Heart left ventricle (tissue), 13 donors: ENCODE results near the gene ATL2.

Source experiments
- POLR2A ChIP-seq, 2 donors: fragments of 450-650 bp; IDR thresholded peaks; one replicate each; pipeline ENCODE4 v1.6.1; 2017; ENCODE audit warnings: antibody characterized with exemption in 2 of 2, mild to moderate bottlenecking in 2 of 2, moderate library complexity in 2 of 2
- TF ChIP-seq, protein P1 (sequence below), 12 donors: fragments of 200-600 bp; sonication (generic) in 4 of 12; IDR thresholded peaks; one replicate each; pipeline versions ENCODE4 v1.5.0 to v1.8.0; 2018 to 2022; ENCODE audit warnings: antibody characterized with exemption in 12 of 12, mild to moderate bottlenecking in 5 of 12
- donor health status: ischemic (EF 13 %, LVEDD 7.1; RV severe dilation, severe dysfunction).
- donor health status: DM: no; HTN: yes; CAD: no.
- donor health status: DM: no; HTN: no; CAD: no.
- donor health status: ischemic (EF 25% LVEDD 6.9; RV normal size, moderate dysfunction).
- donor health status: ischemic (EF 25% LVEDD 5.7; RV mildly dilated, moderate dysfunction).
- donor health status: ischemic (EF 35%, LVEDD 5.7; RV mildly dilated, moderate dysfunction).
- donor health status: nonischemic (EF 11% LVEDD 7.7; RV severe dilation, severe dysfunction).
- donor health status: DM: yes; HTN: yes; CAD: no.
- donor health status: PGD.
- donor health status: ischemic (EF 29% LVEDD 5.4; RV normal size, mild dysfunction).
- donor health status: nonischemic (EF 23%, LVEDD 6.1; RV moderate dilation, normal function).

DNA sequence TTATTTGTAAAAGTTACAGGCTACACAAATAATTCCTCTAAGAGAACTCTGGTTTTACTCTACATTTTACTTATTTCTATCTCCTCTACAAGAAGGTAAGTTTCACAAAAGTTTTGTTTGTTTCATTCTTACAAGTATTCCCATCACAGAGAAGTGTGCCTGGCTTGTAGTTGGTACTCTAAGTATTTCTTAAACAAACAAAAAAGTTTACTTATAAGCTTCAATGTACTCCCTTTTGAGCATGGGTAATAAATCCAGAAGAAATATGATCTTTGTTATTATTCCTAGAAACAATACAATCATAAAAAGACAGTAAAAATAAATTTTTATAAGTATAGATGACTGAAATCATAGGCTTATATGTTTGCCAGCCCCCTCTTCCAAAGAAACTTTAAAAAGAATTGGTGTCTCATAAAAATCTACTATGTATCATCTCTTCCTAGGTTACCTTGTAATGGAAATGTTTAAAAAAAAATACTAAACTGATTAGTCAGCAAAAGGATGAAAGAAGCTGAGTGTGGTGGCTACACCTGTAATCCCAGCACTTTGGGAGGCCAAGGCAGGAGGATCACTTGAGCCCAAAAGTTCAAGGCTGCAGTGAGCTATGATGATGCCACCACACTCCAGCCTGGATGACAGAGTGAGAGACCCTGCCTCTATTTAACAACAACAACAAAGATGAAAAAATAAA, 54.7 kb downstream of the ATL2 start:
- TF ChIP-seq, protein P1, sequence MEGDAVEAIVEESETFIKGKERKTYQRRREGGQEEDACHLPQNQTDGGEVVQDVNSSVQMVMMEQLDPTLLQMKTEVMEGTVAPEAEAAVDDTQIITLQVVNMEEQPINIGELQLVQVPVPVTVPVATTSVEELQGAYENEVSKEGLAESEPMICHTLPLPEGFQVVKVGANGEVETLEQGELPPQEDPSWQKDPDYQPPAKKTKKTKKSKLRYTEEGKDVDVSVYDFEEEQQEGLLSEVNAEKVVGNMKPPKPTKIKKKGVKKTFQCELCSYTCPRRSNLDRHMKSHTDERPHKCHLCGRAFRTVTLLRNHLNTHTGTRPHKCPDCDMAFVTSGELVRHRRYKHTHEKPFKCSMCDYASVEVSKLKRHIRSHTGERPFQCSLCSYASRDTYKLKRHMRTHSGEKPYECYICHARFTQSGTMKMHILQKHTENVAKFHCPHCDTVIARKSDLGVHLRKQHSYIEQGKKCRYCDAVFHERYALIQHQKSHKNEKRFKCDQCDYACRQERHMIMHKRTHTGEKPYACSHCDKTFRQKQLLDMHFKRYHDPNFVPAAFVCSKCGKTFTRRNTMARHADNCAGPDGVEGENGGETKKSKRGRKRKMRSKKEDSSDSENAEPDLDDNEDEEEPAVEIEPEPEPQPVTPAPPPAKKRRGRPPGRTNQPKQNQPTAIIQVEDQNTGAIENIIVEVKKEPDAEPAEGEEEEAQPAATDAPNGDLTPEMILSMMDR (IDR thresholded peaks at IDR 0.05), result no peak
- no peak for TF ChIP-seq POLR2A (IDR thresholded peaks at IDR 0.05)
